IMR-90 (cell line): ENCODE results near the gene DICER1.

Experiments used
- CEBPB ChIP-seq: IDR thresholded peaks from 2 replicates; pipeline ENCODE4 v1.6.1; 2012; ENCODE audit warnings: low read depth, low read length, improper control_type of control experiment
- CHD1 ChIP-seq: IDR thresholded peaks from 2 replicates; pipeline ENCODE4 v1.6.1; 2012; ENCODE audit warnings: low read depth, low read length, improper control_type of control experiment
- CTCF ChIP-seq: conservative IDR thresholded peaks from 2 replicates; pipeline ENCODE4 v1.5.1; 2012; ENCODE audit warnings: mild to moderate bottlenecking, low read depth, low read length, improper control_type of control experiment
- POLR2A ChIP-seq: IDR thresholded peaks from 2 replicates; pipeline ENCODE4 v1.6.1; 2012; ENCODE audit warnings: mild to moderate bottlenecking, low read depth, low read length
- RAD21 ChIP-seq: IDR thresholded peaks from 2 replicates; pipeline ENCODE4 v1.6.1; 2012; ENCODE audit warnings: low read length, improper control_type of control experiment
- RCOR1 ChIP-seq: IDR thresholded peaks from 2 replicates; pipeline ENCODE4 v1.6.1; 2012; ENCODE audit warnings: mild to moderate bottlenecking, low read length, improper control_type of control experiment; ENCODE audit not compliant: insufficient replicate concordance
- SMC3 ChIP-seq: fragments of 150-350 bp; IDR thresholded peaks from 2 replicates; pipeline ENCODE4 v1.6.1; 2016; ENCODE audit warnings: low read depth, mild to moderate bottlenecking, antibody characterized with exemption, low read length, moderate library complexity
- USF2 ChIP-seq: fragments of 150-350 bp; IDR thresholded peaks from 2 replicates; pipeline ENCODE4 v1.6.1; 2017; ENCODE audit warnings: mild to moderate bottlenecking, antibody characterized with exemption, low read length, low read depth

GRCh38 chr14:95088665-95089064 lies 68.7 kb downstream of the DICER1 start:
- TF ChIP-seq POLR2A = no peak
- TF ChIP-seq CTCF = no peak
- no peak for TF ChIP-seq CEBPB
- no peak for TF ChIP-seq CHD1
- no peak for TF ChIP-seq RCOR1
- TF ChIP-seq RAD21 = no peak
- TF ChIP-seq USF2 = no peak
- TF ChIP-seq SMC3 = no peak
